Osteocyte (in vitro differentiated cells): ENCODE data around the gene ATF4. TPM values are rescaled to one million over a fixed set of nuclear protein-coding genes. Genes with fewer than 3 reads are reported as not detected.

Source experiments
- DNase-seq: peaks from one replicate; pipeline ENCODE4 v3.0.0; 2021; ENCODE audit warnings: mixed read lengths; ENCODE audit not compliant: unreplicated experiment; ENCODE audit errors: extremely low spot score
- H3K27ac Mint-ChIP-seq: one replicate; pipeline ENCODE4 v1.8.0; 2021; ENCODE audit warnings: mild to moderate bottlenecking, mixed read lengths; ENCODE audit not compliant: unreplicated experiment
- H3K27me3 Mint-ChIP-seq: one replicate; pipeline ENCODE4 v1.8.0; 2021; ENCODE audit warnings: mixed read lengths; ENCODE audit not compliant: unreplicated experiment
- H3K36me3 Mint-ChIP-seq: one replicate; pipeline ENCODE4 v1.8.0; 2021; ENCODE audit warnings: mixed read lengths; ENCODE audit not compliant: unreplicated experiment
- H3K4me1 Mint-ChIP-seq: one replicate; pipeline ENCODE4 v1.8.0; 2021; ENCODE audit warnings: mixed read lengths; ENCODE audit not compliant: unreplicated experiment
- H3K4me3 Mint-ChIP-seq: one replicate; pipeline ENCODE4 v1.8.0; 2021; ENCODE audit warnings: mild to moderate bottlenecking, moderate library complexity, mixed read lengths; ENCODE audit not compliant: unreplicated experiment
- H3K9me3 Mint-ChIP-seq: one replicate; pipeline ENCODE4 v1.8.0; 2021; ENCODE audit warnings: mixed read lengths; ENCODE audit not compliant: unreplicated experiment
- total RNA-seq: library from RNA; stranded (reverse); gene quantifications from 2 replicates; pipeline ENCODE4 v1.2.1, GENCODE V29; 2021
- TF ChIP-seq, protein P1 (sequence below): fragments of 200-600 bp; sonication (generic); IDR thresholded peaks from 2 replicates; pipeline ENCODE4 v1.5.0; 2021; ENCODE audit warnings: antibody characterized with exemption, mild to moderate bottlenecking, moderate library complexity

Gene ATF4
- total RNA-seq, 1 donor from 2014 or later, result 408 TPM

DNA sequence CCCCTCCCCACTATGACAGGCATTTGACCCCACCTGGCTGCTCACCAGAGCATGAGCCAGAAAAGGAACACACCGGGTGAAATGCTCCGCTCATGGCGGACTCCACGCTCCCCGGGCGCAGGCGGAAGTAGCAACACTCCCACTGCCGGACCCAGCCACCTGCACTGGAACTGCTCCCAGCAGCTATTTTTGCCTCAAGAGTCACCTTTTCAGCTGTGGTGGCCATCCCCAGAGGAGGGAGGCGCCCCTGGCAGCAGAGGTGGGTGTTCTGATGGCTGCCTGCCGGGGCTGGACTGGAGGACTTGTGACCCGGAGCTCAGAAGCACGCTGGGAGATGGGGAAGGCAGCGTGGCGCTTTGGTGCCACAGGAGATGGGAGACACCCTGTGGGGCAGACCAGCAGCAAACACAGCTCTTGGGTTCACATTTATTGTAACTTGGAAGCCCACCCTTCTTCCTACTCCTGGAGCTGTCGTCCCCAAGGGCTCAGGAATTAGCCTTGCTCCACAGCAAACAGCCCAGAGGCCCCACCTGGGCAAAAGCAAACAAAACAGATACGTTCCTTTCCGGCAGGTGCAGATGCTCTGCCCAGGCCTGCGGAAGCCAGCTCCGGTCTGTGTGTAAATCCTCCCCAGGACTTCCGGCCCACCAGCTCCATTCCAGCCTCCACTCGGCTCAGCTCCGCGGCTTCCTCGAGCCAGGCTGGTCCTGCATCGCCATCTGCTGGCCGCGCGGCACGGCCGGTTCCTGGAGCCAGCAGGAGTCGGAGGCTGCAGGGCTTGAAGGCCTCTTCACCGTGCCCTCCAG is 8.5 kb downstream of the ATF4 start:
- TF ChIP-seq, protein P1, sequence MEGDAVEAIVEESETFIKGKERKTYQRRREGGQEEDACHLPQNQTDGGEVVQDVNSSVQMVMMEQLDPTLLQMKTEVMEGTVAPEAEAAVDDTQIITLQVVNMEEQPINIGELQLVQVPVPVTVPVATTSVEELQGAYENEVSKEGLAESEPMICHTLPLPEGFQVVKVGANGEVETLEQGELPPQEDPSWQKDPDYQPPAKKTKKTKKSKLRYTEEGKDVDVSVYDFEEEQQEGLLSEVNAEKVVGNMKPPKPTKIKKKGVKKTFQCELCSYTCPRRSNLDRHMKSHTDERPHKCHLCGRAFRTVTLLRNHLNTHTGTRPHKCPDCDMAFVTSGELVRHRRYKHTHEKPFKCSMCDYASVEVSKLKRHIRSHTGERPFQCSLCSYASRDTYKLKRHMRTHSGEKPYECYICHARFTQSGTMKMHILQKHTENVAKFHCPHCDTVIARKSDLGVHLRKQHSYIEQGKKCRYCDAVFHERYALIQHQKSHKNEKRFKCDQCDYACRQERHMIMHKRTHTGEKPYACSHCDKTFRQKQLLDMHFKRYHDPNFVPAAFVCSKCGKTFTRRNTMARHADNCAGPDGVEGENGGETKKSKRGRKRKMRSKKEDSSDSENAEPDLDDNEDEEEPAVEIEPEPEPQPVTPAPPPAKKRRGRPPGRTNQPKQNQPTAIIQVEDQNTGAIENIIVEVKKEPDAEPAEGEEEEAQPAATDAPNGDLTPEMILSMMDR, result peak; percentile 99
- peaks cover 16% of the 10 kb centered on the region for H3K36me3 Mint-ChIP-seq
- H3K27ac Mint-ChIP-seq, result peak overlapping the region; percentile 81
- no peaks in the 10 kb centered on the region for H3K9me3 Mint-ChIP-seq
- peak overlapping the region; percentile 22 for H3K4me3 Mint-ChIP-seq
- H3K4me1 Mint-ChIP-seq, result peaks cover 66% of the 10 kb centered on the region
- peak; percentile 96 for DNase-seq
- H3K27me3 Mint-ChIP-seq, result no peaks in the 10 kb centered on the region

DNA sequence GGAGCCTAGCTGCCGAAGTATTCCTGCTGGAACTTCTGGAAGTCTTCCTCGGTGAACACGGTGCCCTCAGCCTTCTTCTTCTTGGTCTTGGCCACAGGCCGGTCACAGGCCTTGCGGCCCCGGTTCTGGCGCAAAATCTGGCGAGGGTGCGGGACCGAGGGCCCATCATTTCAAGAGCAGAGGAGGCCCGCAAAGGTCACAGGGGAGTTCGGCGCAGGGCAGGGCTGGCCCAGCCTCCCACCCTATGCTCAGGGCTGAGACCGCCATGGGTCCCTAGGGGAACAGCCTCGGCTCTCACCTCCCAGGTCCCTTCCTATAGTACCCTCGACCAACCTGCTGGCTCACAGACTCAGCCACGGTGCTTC is 9.1 kb downstream of the ATF4 start:
- Mint-ChIP-seq H3K27ac (no peak overlapping the region), H3K4me1 (peaks cover 68% of the 10 kb centered on the region), H3K36me3 (peaks cover 16% of the 10 kb centered on the region), H3K4me3 (peak overlapping the region; percentile 22), H3K27me3 (no peaks in the 10 kb centered on the region), H3K9me3 (no peaks in the 10 kb centered on the region)
- TF ChIP-seq, protein P1, result peak; percentile 30
- DNase-seq, result no peak

DNA sequence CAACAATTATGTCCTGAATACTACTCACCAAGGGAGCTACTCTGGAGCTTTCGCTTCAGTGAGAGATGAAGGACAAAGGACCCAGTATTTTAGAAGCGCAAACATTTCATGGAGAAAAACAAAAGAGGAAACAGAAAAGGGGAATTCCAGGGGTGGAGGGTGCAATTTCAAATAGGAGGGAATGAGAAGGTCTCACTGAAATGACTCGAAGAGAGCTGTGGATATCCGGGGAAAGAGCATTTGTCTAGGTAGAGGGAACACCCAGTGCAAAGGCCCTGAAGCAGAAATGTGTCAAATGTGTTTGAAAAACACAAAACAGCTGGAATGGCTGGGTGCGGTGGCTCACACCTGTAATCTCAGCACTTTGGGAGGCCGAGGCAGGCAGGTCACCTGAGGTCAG is 9.8 kb downstream of the ATF4 start:
- Mint-ChIP-seq H3K27me3 (no peaks in the 10 kb centered on the region), H3K27ac (peak overlapping the region; percentile 38), H3K36me3 (peaks cover 12% of the 10 kb centered on the region), H3K4me1 (peaks cover 64% of the 10 kb centered on the region), H3K4me3 (no peak overlapping the region), H3K9me3 (no peaks in the 10 kb centered on the region)
- DNase-seq, result no peak
- TF ChIP-seq, protein P1, result no peak

DNA sequence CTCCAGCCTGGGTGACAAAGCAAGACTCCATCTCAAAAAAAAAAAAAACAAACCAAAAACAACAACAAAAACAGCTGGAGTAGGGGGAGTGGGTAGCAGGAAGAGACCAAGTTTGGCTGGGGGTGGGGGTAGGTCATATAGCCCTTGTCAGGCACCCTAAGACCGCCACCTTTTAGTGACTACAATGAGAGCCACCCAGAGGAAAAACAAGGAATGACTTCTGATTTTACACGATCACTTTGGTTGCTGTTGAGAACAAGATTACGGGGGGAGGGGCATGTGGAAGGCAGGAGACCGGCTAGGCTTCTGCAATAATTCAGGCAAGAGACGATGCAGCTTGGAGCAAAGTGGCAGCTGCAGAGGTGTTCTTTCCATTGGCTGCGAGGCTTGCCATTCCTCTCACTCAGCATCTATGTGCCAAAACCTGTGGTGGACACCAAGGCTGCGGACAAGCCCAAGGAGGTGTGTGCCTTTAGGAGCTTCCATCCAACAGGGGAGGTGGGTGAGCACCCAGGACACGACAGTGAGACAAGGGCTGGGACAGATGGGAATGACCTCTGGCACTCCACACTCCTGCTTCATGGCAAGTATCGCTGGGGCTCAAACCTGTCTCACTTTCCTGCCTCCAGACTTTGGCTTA is 10.4 kb downstream of the ATF4 start:
- no peak for DNase-seq
- Mint-ChIP-seq H3K27ac (peak overlapping the region; percentile 71), H3K36me3 (peaks cover 6% of the 10 kb centered on the region)

More for the DNA sequence above, 10.4 kb downstream of the ATF4 start:
- Mint-ChIP-seq H3K9me3 (no peaks in the 10 kb centered on the region), H3K4me3 (peak overlapping the region; percentile 51), H3K4me1 (peaks cover 58% of the 10 kb centered on the region), H3K27me3 (no peaks in the 10 kb centered on the region)
- TF ChIP-seq, protein P1, result peak; percentile 30
